ENCODE results near the gene KRCC1. TPM values are rescaled to one million over a fixed set of nuclear protein-coding genes. Genes with fewer than 3 reads are reported as not detected.
"Not testable (repeated sequence)": the region's sequence is repeated elsewhere in the genome, so short reads cannot be mapped to it uniquely, and the experiment has no call there.

KRCC1 gene
- total RNA-seq, 2 experiments from 2014 or later = 11.5 to 12.9 TPM

GRCh38 chr2:88002359-88002707, 53.2 kb downstream of the KRCC1 start:
- Mint-ChIP-seq H3K4me3 (no peak overlapping the region), H3K27ac (no peak overlapping the region), H3K4me1 (peaks cover 9% of the 10 kb centered on the region), H3K27me3 (peaks cover 2% of the 10 kb centered on the region), H3K36me3 (ENCODE audit: low read depth) (no peaks in the 10 kb centered on the region), H3K9me3 (ENCODE audit: low read depth) (no peaks in the 10 kb centered on the region)
- CTCF ChIA-PET = interaction anchor here (0.6 to 1.1 kb wide), 5 partner anchors 8 to 58 kb away, joined by 3 to 6 read pairs (median 3); no protein-coding TSS in a partner anchor
- DNase-seq (no peak), ATAC-seq (no peak)
- intact Hi-C loops (cut with DNase I, micrococcal nuclease) = loop anchor here in 1 of 2 experiments (1.0 kb wide), 1 partner anchor 14 kb away; the partner anchor contains the start of gene RNU2-63P
- POLR2A ChIA-PET = interaction anchor here (0.7 to 0.9 kb wide), 2 partner anchors 12 to 14 kb away, joined by 4 to 5 read pairs; partner anchors contain the start of gene RNU2-63P

GRCh38 chr2:88000474-88000873, 55.1 kb downstream of the KRCC1 start:
- H3K4me3 Mint-ChIP-seq; H3K36me3 Mint-ChIP-seq (ENCODE audit: low read depth); ATAC-seq; H3K4me1 Mint-ChIP-seq; DNase-seq; H3K27me3 Mint-ChIP-seq; H3K9me3 Mint-ChIP-seq (ENCODE audit: low read depth); H3K27ac Mint-ChIP-seq: not testable (repeated sequence)
- ChIA-PET POLR2A (interaction anchor here (0.7 kb wide), 1 partner anchor 64 kb away, joined by 3 read pairs; no protein-coding TSS in a partner anchor), CTCF (interaction anchor here (1.1 kb wide), 1 partner anchor 155 kb away, joined by 4 read pairs; no protein-coding TSS in a partner anchor)
- intact Hi-C loops (cut with DNase I, micrococcal nuclease) = loop anchor here in 1 of 2 experiments (2.0 kb wide), 2 partner anchors 34 to 160 kb away; no protein-coding TSS in a partner anchor

GRCh38 chr2:87996570-87996969, 59.0 kb downstream of the KRCC1 start:
- DNase-seq = no peak
- intact Hi-C loops (cut with DNase I, micrococcal nuclease) = no loop called here
- H3K36me3 Mint-ChIP-seq (ENCODE audit: low read depth) = no peaks in the 10 kb centered on the region
- H3K27ac Mint-ChIP-seq = no peak overlapping the region
- H3K4me1 Mint-ChIP-seq = peaks cover under 1% of the 10 kb centered on the region
- ATAC-seq = no peak
- H3K27me3 Mint-ChIP-seq = peaks cover 2% of the 10 kb centered on the region
- no peak overlapping the region for H3K4me3 Mint-ChIP-seq
- ChIA-PET CTCF (no interaction called here), POLR2A (no interaction called here)
- no peaks in the 10 kb centered on the region for H3K9me3 Mint-ChIP-seq (ENCODE audit: low read depth)

- Mint-ChIP-seq H3K9me3 (ENCODE audit: low read depth) (no peaks in the 10 kb centered on the region), H3K4me1 (no peaks in the 10 kb centered on the region), H3K27ac (no peak overlapping the region), H3K27me3 (peaks cover 2% of the 10 kb centered on the region), H3K36me3 (ENCODE audit: low read depth) (no peaks in the 10 kb centered on the region), H3K4me3 (no peak overlapping the region)
- intact Hi-C loops (cut with DNase I, micrococcal nuclease) = no loop called here
- ATAC-seq = no peak
- DNase-seq = no peak
- ChIA-PET CTCF (no interaction called here), POLR2A (no interaction called here)
Observed at GRCh38 chr2:87995756-87996155, 59.8 kb downstream of the KRCC1 start.

- intact Hi-C loops (cut with DNase I, micrococcal nuclease); H3K4me3 Mint-ChIP-seq; DNase-seq; H3K36me3 Mint-ChIP-seq (ENCODE audit: low read depth); CTCF ChIA-PET; H3K27me3 Mint-ChIP-seq; ATAC-seq; H3K4me1 Mint-ChIP-seq; H3K27ac Mint-ChIP-seq; POLR2A ChIA-PET; H3K9me3 Mint-ChIP-seq (ENCODE audit: low read depth): not testable (repeated sequence)
Observed at GRCh38 chr2:87994304-87994850, 61.2 kb downstream of the KRCC1 start.

- ATAC-seq; H3K27me3 Mint-ChIP-seq; DNase-seq; H3K36me3 Mint-ChIP-seq (ENCODE audit: low read depth); POLR2A ChIA-PET; CTCF ChIA-PET; H3K4me1 Mint-ChIP-seq; intact Hi-C loops (cut with DNase I, micrococcal nuclease); H3K4me3 Mint-ChIP-seq; H3K9me3 Mint-ChIP-seq (ENCODE audit: low read depth); H3K27ac Mint-ChIP-seq: not testable (repeated sequence)
Observed at GRCh38 chr2:87992569-87992968, 63.0 kb downstream of the KRCC1 start.

- POLR2A ChIA-PET; DNase-seq; H3K27me3 Mint-ChIP-seq; H3K4me3 Mint-ChIP-seq; H3K4me1 Mint-ChIP-seq; ATAC-seq; intact Hi-C loops (cut with DNase I, micrococcal nuclease); CTCF ChIA-PET; H3K9me3 Mint-ChIP-seq (ENCODE audit: low read depth); H3K27ac Mint-ChIP-seq; H3K36me3 Mint-ChIP-seq (ENCODE audit: low read depth): not testable (repeated sequence)
Observed at GRCh38 chr2:87987473-87987872, 68.1 kb downstream of the KRCC1 start.

- DNase-seq; CTCF ChIA-PET; POLR2A ChIA-PET; H3K27me3 Mint-ChIP-seq; H3K4me3 Mint-ChIP-seq; H3K4me1 Mint-ChIP-seq; H3K9me3 Mint-ChIP-seq (ENCODE audit: low read depth); H3K36me3 Mint-ChIP-seq (ENCODE audit: low read depth); ATAC-seq; H3K27ac Mint-ChIP-seq; intact Hi-C loops (cut with DNase I, micrococcal nuclease): not testable (repeated sequence)
Observed at GRCh38 chr2:87985902-87986301, 69.7 kb downstream of the KRCC1 start.

- H3K27me3 Mint-ChIP-seq; DNase-seq; ATAC-seq; H3K9me3 Mint-ChIP-seq (ENCODE audit: low read depth); POLR2A ChIA-PET; CTCF ChIA-PET; intact Hi-C loops (cut with DNase I, micrococcal nuclease); H3K4me3 Mint-ChIP-seq; H3K27ac Mint-ChIP-seq; H3K36me3 Mint-ChIP-seq (ENCODE audit: low read depth); H3K4me1 Mint-ChIP-seq: not testable (repeated sequence)
Observed at GRCh38 chr2:87981182-87981581, 74.4 kb downstream of the KRCC1 start.

Small RNA genes within 50 kb of the gene (microRNA-seq; reads per million reads assigned to microRNA genes)
- not detected for gene MIR4780 (ENCODE audit: borderline replicate concordance)

Other genes starting within 250 kb of the KRCC1 start
- gene RGPD2, start 230.0 kb downstream of the KRCC1 start, total RNA-seq = under 1 TPM; 0.73 to 0.77 TPM
- 1 to 10 TPM; 1.7 to 8.5 TPM for gene RNU2-63P, start 39.2 kb downstream of the KRCC1 start, total RNA-seq
- not detected for gene SMYD1, start 12.0 kb upstream of the KRCC1 start, total RNA-seq
- not detected for gene FABP1, start 72.3 kb upstream of the KRCC1 start, total RNA-seq
- gene THNSL2, start 114.6 kb upstream of the KRCC1 start, total RNA-seq = under 1 TPM; 0.26 to 0.71 TPM